ENCODE measurements around the gene GGCT. TPM values are rescaled to one million over a fixed set of nuclear protein-coding genes. Genes with fewer than 3 reads are reported as not detected.

GGCT gene
- polyA plus RNA-seq, 1 donor (not counting 4 experiments of a cell fraction or from before 2014, with no cell fraction given) = 59.8 TPM

- H3K27me3 ChIP-seq (ENCODE audit: control insufficient read depth, extremely low read depth, insufficient read depth, low read length) = no peaks in the 10 kb centered on the region
- no peak overlapping the region for H3K9ac ChIP-seq (ENCODE audit: control insufficient read depth, extremely low read depth, insufficient read depth, low read length)
- H3K79me2 ChIP-seq (ENCODE audit: control insufficient read depth, insufficient read depth, low read length) = no peaks in the 10 kb centered on the region
- H3K4me2 ChIP-seq (ENCODE audit: control insufficient read depth, extremely low read depth, insufficient read depth, low read depth, low read length) = no peak overlapping the region
- FAIRE-seq = no peak
- H3K9me1 ChIP-seq (ENCODE audit: control insufficient read depth, extremely low read depth, insufficient read depth, low read length) = no peaks in the 10 kb centered on the region
- dilution Hi-C loops (cut with MboI; ENCODE audit: extremely low pct_ligation_motif_present, low sequenced_read_pairs) = no loop called here
- no peaks in the 10 kb centered on the region for H3K36me3 ChIP-seq (ENCODE audit: control insufficient read depth in 2 of 2, extremely low read depth in 1 of 2, insufficient read depth in 2 of 2, low read length in 2 of 2)
- H3K4me1 ChIP-seq (ENCODE audit: control insufficient read depth, extremely low read depth, insufficient read depth, low read length) = peaks cover 18% of the 10 kb centered on the region
- H3K4me3 ChIP-seq (ENCODE audit: control insufficient read depth in 2 of 3, extremely low read depth in 1 of 3, insufficient read depth in 2 of 3, low read depth in 1 of 3, low read length in 3 of 3) = no peak overlapping the region
- H4K20me1 ChIP-seq (ENCODE audit: control insufficient read depth, extremely low read depth, insufficient read depth, low read length) = no peaks in the 10 kb centered on the region
- no peak overlapping the region for H2AFZ ChIP-seq (ENCODE audit: control insufficient read depth, low read length)
- H3K9me3 ChIP-seq (ENCODE audit: control insufficient read depth, low read depth, low read length) = no peaks in the 10 kb centered on the region
- peak overlapping the region; percentile 5 for H3K27ac ChIP-seq (ENCODE audit: control insufficient read depth, insufficient read depth, low read length)
- no peak for TF ChIP-seq EZH2 (IDR thresholded peaks at IDR 0.05; ENCODE audit: low read length)
- no peak for TF ChIP-seq CTCF (optimal IDR thresholded peaks at IDR 0.05 in 1 of 3, IDR thresholded peaks at IDR 0.05 in 1 of 3, conservative IDR thresholded peaks at IDR 0.05 in 1 of 3; ENCODE audit: extremely low read depth in 1 of 3, insufficient read depth in 2 of 3, low read length in 3 of 3)
- no peak for DNase-seq (ENCODE audit: low read depth, low spot score)
Measured at GRCh38 chr7:30521532-30521931, 16.9 kb upstream of the GGCT start.

GRCh38 chr7:30519122-30519521, 14.5 kb upstream of the GGCT start:
- H3K4me2 ChIP-seq (ENCODE audit: control insufficient read depth, extremely low read depth, insufficient read depth, low read depth, low read length) = no peak overlapping the region
- no peaks in the 10 kb centered on the region for H4K20me1 ChIP-seq (ENCODE audit: control insufficient read depth, extremely low read depth, insufficient read depth, low read length)
- H3K4me3 ChIP-seq (ENCODE audit: control insufficient read depth in 2 of 3, extremely low read depth in 1 of 3, insufficient read depth in 2 of 3, low read depth in 1 of 3, low read length in 3 of 3) = no peak overlapping the region
- DNase-seq (ENCODE audit: low read depth, low spot score) (no peak), FAIRE-seq (no peak)
- TF ChIP-seq EZH2 (IDR thresholded peaks at IDR 0.05; ENCODE audit: low read length) = no peak
- no peak for TF ChIP-seq CTCF (optimal IDR thresholded peaks at IDR 0.05 in 1 of 3, IDR thresholded peaks at IDR 0.05 in 1 of 3, conservative IDR thresholded peaks at IDR 0.05 in 1 of 3; ENCODE audit: extremely low read depth in 1 of 3, insufficient read depth in 2 of 3, low read length in 3 of 3)
- H3K9ac ChIP-seq (ENCODE audit: control insufficient read depth, extremely low read depth, insufficient read depth, low read length) = no peak overlapping the region
- H3K36me3 ChIP-seq (ENCODE audit: control insufficient read depth in 2 of 2, extremely low read depth in 1 of 2, insufficient read depth in 2 of 2, low read length in 2 of 2) = no peaks in the 10 kb centered on the region
- no peaks in the 10 kb centered on the region for H3K9me1 ChIP-seq (ENCODE audit: control insufficient read depth, extremely low read depth, insufficient read depth, low read length)
- no peak overlapping the region for H2AFZ ChIP-seq (ENCODE audit: control insufficient read depth, low read length)
- dilution Hi-C loops (cut with MboI; ENCODE audit: extremely low pct_ligation_motif_present, low sequenced_read_pairs) = no loop called here
- H3K9me3 ChIP-seq (ENCODE audit: control insufficient read depth, low read depth, low read length) = no peaks in the 10 kb centered on the region
- peaks cover 18% of the 10 kb centered on the region for H3K4me1 ChIP-seq (ENCODE audit: control insufficient read depth, extremely low read depth, insufficient read depth, low read length)
- H3K27ac ChIP-seq (ENCODE audit: control insufficient read depth, insufficient read depth, low read length) = no peak overlapping the region
- no peaks in the 10 kb centered on the region for H3K27me3 ChIP-seq (ENCODE audit: control insufficient read depth, extremely low read depth, insufficient read depth, low read length)
- H3K79me2 ChIP-seq (ENCODE audit: control insufficient read depth, insufficient read depth, low read length) = no peaks in the 10 kb centered on the region
